Measurements from ENCODE around the gene PXDC1.
"Not testable (repeated sequence)": the region's sequence is repeated elsewhere in the genome, so short reads cannot be mapped to it uniquely, and the experiment has no call there.

- not testable (repeated sequence) for TF ChIP-seq SUZ12 (IDR thresholded peaks at IDR 0.05; ENCODE audit: extremely low read depth, insufficient read depth, insufficient read length); ZNF274 (IDR thresholded peaks at IDR 0.05; ENCODE audit: low read depth, low read length)
These were observed 6.7 kb upstream of the PXDC1 start for GRCh38 chr6:3757998-3758841.

Measured in NT2/D1 (cell line).